Peyer's patch (tissue), 4 donors: Measurements from ENCODE around the gene CROCC. TPM values are rescaled to one million over a fixed set of nuclear protein-coding genes. Genes with fewer than 3 reads are reported as not detected.
A peak's percentile ranks its signal among the peaks of the same experiment; 100 is the strongest.
"Not testable (repeated sequence)": the region's sequence is repeated elsewhere in the genome, so short reads cannot be mapped to it uniquely, and the experiment has no call there.

Experiments
- DNase-seq, 3 donors: peaks; one replicate each; pipeline ENCODE4 v3.0.0-alpha.2; 2017 to 2019
- H3K27ac ChIP-seq, 4 donors: fragments of 200-600 bp; sonication (generic); one replicate each; pipeline ENCODE4 v1.5.1; 2016 to 2019
- H3K27me3 ChIP-seq, 2 donors: fragments of 200-600 bp; sonication (generic); one replicate each; pipeline ENCODE4 v1.5.1; 2019
- H3K36me3 ChIP-seq, 3 donors: fragments of 200-600 bp; sonication (generic); one replicate each; pipeline ENCODE4 v1.5.1; 2016 to 2019
- H3K4me1 ChIP-seq, 4 donors: fragments of 200-600 bp; sonication (generic); one replicate each; pipeline ENCODE4 v1.5.1; 2016 to 2019
- H3K4me3 ChIP-seq, 4 donors: fragments of 200-600 bp; sonication (generic); 1 replicate in 3 of 4; 2 replicates in 1 of 4; pipeline ENCODE4 v1.5.1; 2016 to 2019; ENCODE audit warnings: mild to moderate bottlenecking in 1 of 4
- H3K9me3 ChIP-seq, 4 donors: fragments of 200-600 bp; sonication (generic); one replicate each; pipeline ENCODE4 v1.5.1; 2016 to 2019; ENCODE audit warnings: mild to moderate bottlenecking in 1 of 4
- POLR2A ChIP-seq, 2 donors: fragments of 450-650 bp; IDR thresholded peaks; one replicate each; pipeline ENCODE4 v1.5.1; 2017; ENCODE audit warnings: antibody characterized with exemption in 2 of 2, mild to moderate bottlenecking in 2 of 2, moderate library complexity in 2 of 2
- total RNA-seq, 4 donors: library from RNA; depleted of rRNA; stranded (reverse); fragments of >200 nt; gene quantifications; one replicate each; pipeline ENCODE4 v1.1.0, GENCODE V29; 2016
- TF ChIP-seq, protein P1 (sequence below), 6 experiments: fragments of 450-650 bp in 4 of 6; fragments of 200-600 bp in 2 of 6; sonication (generic) in 1 of 6; IDR thresholded peaks; one replicate each; pipeline ENCODE4 v1.5.1; 2017 to 2019; ENCODE audit warnings: antibody characterized with exemption in 6 of 6, mild to moderate bottlenecking in 3 of 6, moderate library complexity in 1 of 6

CROCC gene
- total RNA-seq, 4 donors from 2014 or later, result 14.7 to 298 (median 45.1) TPM

GRCh38 chr1:16927256-16927655, 5.5 kb downstream of the CROCC start:
- no peak overlapping the region for H3K4me3 ChIP-seq
- H3K36me3 ChIP-seq, result no peaks in the 10 kb centered on the region

GRCh38 chr1:16927711-16928485, 6.2 kb downstream of the CROCC start:
- H3K27ac ChIP-seq, result no peak overlapping the region
- no peak for TF ChIP-seq POLR2A (IDR thresholded peaks at IDR 0.05)
- TF ChIP-seq, protein P1, sequence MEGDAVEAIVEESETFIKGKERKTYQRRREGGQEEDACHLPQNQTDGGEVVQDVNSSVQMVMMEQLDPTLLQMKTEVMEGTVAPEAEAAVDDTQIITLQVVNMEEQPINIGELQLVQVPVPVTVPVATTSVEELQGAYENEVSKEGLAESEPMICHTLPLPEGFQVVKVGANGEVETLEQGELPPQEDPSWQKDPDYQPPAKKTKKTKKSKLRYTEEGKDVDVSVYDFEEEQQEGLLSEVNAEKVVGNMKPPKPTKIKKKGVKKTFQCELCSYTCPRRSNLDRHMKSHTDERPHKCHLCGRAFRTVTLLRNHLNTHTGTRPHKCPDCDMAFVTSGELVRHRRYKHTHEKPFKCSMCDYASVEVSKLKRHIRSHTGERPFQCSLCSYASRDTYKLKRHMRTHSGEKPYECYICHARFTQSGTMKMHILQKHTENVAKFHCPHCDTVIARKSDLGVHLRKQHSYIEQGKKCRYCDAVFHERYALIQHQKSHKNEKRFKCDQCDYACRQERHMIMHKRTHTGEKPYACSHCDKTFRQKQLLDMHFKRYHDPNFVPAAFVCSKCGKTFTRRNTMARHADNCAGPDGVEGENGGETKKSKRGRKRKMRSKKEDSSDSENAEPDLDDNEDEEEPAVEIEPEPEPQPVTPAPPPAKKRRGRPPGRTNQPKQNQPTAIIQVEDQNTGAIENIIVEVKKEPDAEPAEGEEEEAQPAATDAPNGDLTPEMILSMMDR (IDR thresholded peaks at IDR 0.05), result no peak
- no peak for DNase-seq
- no peaks in the 10 kb centered on the region for H3K27me3 ChIP-seq
- no peaks in the 10 kb centered on the region for H3K4me1 ChIP-seq
- no peaks in the 10 kb centered on the region for H3K9me3 ChIP-seq
- H3K4me3 ChIP-seq, result no peak overlapping the region
- no peaks in the 10 kb centered on the region for H3K36me3 ChIP-seq

More at GRCh38 chr1:16927256-16927655, 5.5 kb downstream of the CROCC start:
- Histone ChIP-seq H3K9me3 (no peaks in the 10 kb centered on the region), H3K27ac (no peak overlapping the region), H3K27me3 (no peaks in the 10 kb centered on the region), H3K4me1 (no peaks in the 10 kb centered on the region)
- DNase-seq, result no peak
- TF ChIP-seq, protein P1 (IDR thresholded peaks at IDR 0.05), result no peak
- no peak for TF ChIP-seq POLR2A (IDR thresholded peaks at IDR 0.05)

GRCh38 chr1:16929146-16930041, 7.7 kb downstream of the CROCC start:
- not testable (repeated sequence) for H3K4me1 ChIP-seq, H3K36me3 ChIP-seq, H3K9me3 ChIP-seq, H3K27ac ChIP-seq, H3K4me3 ChIP-seq, H3K27me3 ChIP-seq
- DNase-seq, result peak in 1 of 3 donors; percentile 49

- H3K4me3 ChIP-seq, H3K9me3 ChIP-seq, H3K27ac ChIP-seq, H3K36me3 ChIP-seq, H3K4me1 ChIP-seq, H3K27me3 ChIP-seq, DNase-seq: not testable (repeated sequence)
Observed at GRCh38 chr1:16931206-16931934, 9.6 kb downstream of the CROCC start.

GRCh38 chr1:16933945-16934344, 12.2 kb downstream of the CROCC start:
- H3K4me3 ChIP-seq, H3K27me3 ChIP-seq, H3K4me1 ChIP-seq, H3K27ac ChIP-seq, DNase-seq, H3K36me3 ChIP-seq, H3K9me3 ChIP-seq: not testable (repeated sequence)

- H3K36me3 ChIP-seq, result peaks cover 0 to 12% (median 0%) of the 10 kb centered on the region in 3 donors
- DNase-seq, result not testable (repeated sequence)
Observed at GRCh38 chr1:16936580-16936979, 14.8 kb downstream of the CROCC start.

DNA sequence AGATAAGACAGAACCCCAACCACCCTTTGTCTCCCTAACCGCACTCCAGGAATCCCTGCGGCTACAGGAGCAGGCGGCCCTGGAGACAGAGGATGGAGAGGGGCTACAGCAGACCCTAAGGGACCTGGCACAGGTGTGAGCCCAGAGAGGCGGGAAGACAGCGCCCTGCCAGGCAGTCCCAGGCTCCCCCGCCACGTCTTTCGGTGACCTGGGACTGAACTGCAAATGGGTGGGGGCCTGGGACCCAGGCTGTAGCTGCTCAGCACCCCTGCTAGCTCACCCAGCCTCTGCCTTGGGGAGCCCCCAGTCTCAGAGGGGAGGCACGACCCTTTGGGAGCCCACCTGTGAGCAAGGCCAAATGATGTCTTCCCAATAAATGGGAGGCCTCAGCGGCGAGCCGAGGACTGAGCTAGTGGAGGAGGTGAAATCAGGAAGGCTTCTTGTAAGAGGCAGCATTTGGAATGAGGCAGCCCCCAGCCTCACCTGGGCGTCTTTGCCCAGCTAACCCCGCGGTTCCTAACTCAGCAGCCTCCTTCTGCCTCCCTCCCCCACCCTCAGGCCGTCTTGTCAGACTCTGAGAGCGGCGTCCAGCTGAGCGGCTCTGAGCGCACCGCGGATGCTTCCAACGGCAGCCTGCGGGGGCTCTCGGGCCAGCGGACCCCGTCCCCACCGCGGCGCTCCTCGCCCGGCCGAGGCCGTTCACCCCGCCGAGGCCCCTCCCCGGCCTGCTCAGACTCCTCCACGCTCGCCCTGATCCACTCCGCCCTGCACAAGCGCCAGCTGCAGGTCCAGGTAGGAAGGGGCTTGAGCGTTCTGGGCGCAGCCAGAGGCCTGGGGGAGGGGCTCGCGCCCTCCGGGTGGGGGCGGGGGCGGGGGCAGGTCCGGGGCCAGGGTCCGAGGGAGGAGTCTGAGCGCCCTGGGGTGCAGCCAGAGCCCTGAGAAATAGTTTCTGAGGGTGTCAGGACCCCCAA, 16.9 kb downstream of the CROCC start:
- TF ChIP-seq POLR2A (IDR thresholded peaks at IDR 0.05), result no peak
- TF ChIP-seq, protein P1 (IDR thresholded peaks at IDR 0.05), result no peak
- Histone ChIP-seq H3K4me3 (no peak overlapping the region), H3K9me3 (no peaks in the 10 kb centered on the region), H3K36me3 (peaks cover 0 to 12% (median 0%) of the 10 kb centered on the region in 3 donors), H3K27me3 (no peaks in the 10 kb centered on the region), H3K27ac (no peak overlapping the region), H3K4me1 (no peaks in the 10 kb centered on the region)
- no peak for DNase-seq

More at GRCh38 chr1:16936580-16936979, 14.8 kb downstream of the CROCC start:
- H3K27ac ChIP-seq, H3K4me3 ChIP-seq, H3K9me3 ChIP-seq, H3K4me1 ChIP-seq, H3K27me3 ChIP-seq: not testable (repeated sequence)

DNA sequence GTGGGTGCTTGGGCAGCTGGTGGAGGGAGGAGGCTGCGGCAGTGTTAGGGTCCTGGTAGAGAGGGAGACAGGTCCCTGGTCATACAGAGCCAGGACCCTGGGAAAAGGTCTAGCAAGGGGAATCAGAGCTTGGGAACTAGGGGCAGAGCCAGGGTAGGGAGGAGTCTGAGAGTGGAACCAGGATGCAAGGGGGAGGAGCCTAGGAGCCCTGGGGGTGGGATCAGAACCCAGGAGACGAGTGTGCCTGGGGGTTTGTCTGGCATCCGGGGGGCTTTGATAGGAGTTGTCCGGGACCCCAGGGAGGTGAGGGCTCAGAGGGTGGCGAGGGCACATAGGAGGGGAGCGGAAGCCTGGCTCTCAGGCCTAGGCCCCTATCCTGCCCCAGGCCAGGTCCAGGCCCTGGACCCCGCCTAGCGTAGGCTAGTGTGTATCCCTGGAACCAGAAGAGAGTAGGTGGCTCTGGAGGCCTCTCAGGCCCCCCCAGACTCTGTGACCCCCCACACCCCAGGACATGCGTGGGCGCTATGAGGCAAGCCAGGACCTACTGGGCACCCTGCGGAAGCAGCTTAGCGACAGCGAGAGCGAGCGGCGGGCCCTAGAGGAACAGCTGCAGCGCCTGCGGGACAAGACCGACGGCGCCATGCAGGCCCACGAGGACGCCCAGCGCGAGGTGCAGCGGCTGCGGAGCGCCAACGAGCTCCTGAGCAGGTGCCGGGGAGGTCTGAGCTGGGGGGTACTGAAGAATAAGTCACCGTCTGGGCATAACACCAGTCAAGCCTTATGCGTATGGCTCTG, 17.9 kb downstream of the CROCC start:
- H3K4me3 ChIP-seq, H3K27me3 ChIP-seq, DNase-seq, H3K9me3 ChIP-seq, H3K27ac ChIP-seq, H3K4me1 ChIP-seq: not testable (repeated sequence)
- H3K36me3 ChIP-seq, result peaks cover 0 to 12% (median 0%) of the 10 kb centered on the region in 3 donors
